ENCODE measurements around the gene CCSER1.

CCSER1 gene

GRCh38 chr4:90215286-90215685, 88.1 kb downstream of the CCSER1 start:
- POLR2A ChIA-PET = no interaction called here
- DNase-seq (ENCODE audit: extremely low spot score) = no peak

GRCh38 chr4:90219822-90220221, 92.6 kb downstream of the CCSER1 start:
- CTCF ChIA-PET = no interaction called here
- POLR2A ChIA-PET = no interaction called here
- TF ChIP-seq CTCF (IDR thresholded peaks at IDR 0.05; ENCODE audit: control extremely low read depth, extremely low read depth, low read depth, missing control alignments) = no peak
- DNase-seq (ENCODE audit: extremely low spot score) = no peak

More at GRCh38 chr4:90215286-90215685, 88.1 kb downstream of the CCSER1 start:
- CTCF ChIA-PET = no interaction called here
- no peak for TF ChIP-seq CTCF (IDR thresholded peaks at IDR 0.05; ENCODE audit: control extremely low read depth, extremely low read depth, low read depth, missing control alignments)

- CTCF ChIA-PET = no interaction called here
- DNase-seq (ENCODE audit: extremely low spot score) = no peak
- no peak for TF ChIP-seq CTCF (IDR thresholded peaks at IDR 0.05; ENCODE audit: control extremely low read depth, extremely low read depth, low read depth, missing control alignments)
- POLR2A ChIA-PET = no interaction called here
Measured at GRCh38 chr4:90220459-90220858, 93.3 kb downstream of the CCSER1 start.

- TF ChIP-seq CTCF (IDR thresholded peaks at IDR 0.05; ENCODE audit: control extremely low read depth, extremely low read depth, low read depth, missing control alignments) = no peak
- CTCF ChIA-PET = no interaction called here
- DNase-seq (ENCODE audit: extremely low spot score) = no peak
- POLR2A ChIA-PET = no interaction called here
Measured at GRCh38 chr4:90226734-90227133, 99.5 kb downstream of the CCSER1 start.

- POLR2A ChIA-PET = no interaction called here
- CTCF ChIA-PET = no interaction called here
- no peak for TF ChIP-seq CTCF (IDR thresholded peaks at IDR 0.05; ENCODE audit: control extremely low read depth, extremely low read depth, low read depth, missing control alignments)
- no peak for DNase-seq (ENCODE audit: extremely low spot score)
Measured at GRCh38 chr4:90227177-90227576, 100.0 kb downstream of the CCSER1 start.

GRCh38 chr4:90234916-90235547, 107.8 kb downstream of the CCSER1 start:
- DNase-seq (ENCODE audit: extremely low spot score) = no peak
- ChIA-PET POLR2A (no interaction called here), CTCF (interaction anchor here (0.9 to 1.0 kb wide), 2 partner anchors 10 to 17 kb away, joined by 3 read pairs; no protein-coding TSS in a partner anchor)
- no peak for TF ChIP-seq CTCF (IDR thresholded peaks at IDR 0.05; ENCODE audit: control extremely low read depth, extremely low read depth, low read depth, missing control alignments)
